HepG2 (cell line): ENCODE measurements around the gene SAC3D1. TPM values are rescaled to one million over a fixed set of nuclear protein-coding genes. Genes with fewer than 3 reads are reported as not detected.

ENCODE experiments used
- ATAC-seq: fragments of 200-7000 bp; cut with Tn5 transposase; 3 replicates; pipeline ENCODE4 v1.9.1; 2020; ENCODE audit warnings: mild to moderate bottlenecking, moderate library complexity
- BruUV-seq: library from RNA; stranded (reverse); fragments of 400-500 nt; replicated peaks from 2 replicates; lab custom pipeline; 2021; lab: Mats Ljungman, UMichigan
- CTCF ChIA-PET: fragments of 300-600 bp; formaldehyde crosslinking; extraction: SDS; loops from one replicate; lab custom pipeline; 2021; ENCODE audit warnings: low total read pairs, inconsistent platforms, low intra/inter-chr PET ratio; lab: Yijun Ruan, JAX
- POLR2A ChIA-PET: fragments of 350-600 bp; sonication (Branson Sonifier 250); formaldehyde crosslinking; loops from one replicate; lab custom pipeline; 2020; ENCODE audit warnings: antibody characterized with exemption, inconsistent platforms; lab: Yijun Ruan, JAX
- DNase-seq: peaks from one replicate; pipeline ENCODE4 v3.0.0-alpha.2; 2015; ENCODE audit warnings: low spot score
- FAIRE-seq: peaks from 3 replicates; lab custom pipeline; 2011; peaks lifted over from hg19 to GRCh38; lab: Jason Lieb, UNC
- H2AFZ ChIP-seq: one replicate; pipeline ENCODE4 v1.6.1; 2011; ENCODE audit warnings: low read length, inconsistent platforms
- H3K27ac ChIP-seq: fragments of 300-600 bp; 3 replicates; pipeline ENCODE4 v1.8.0; 2011; ENCODE audit warnings: mixed run types, mild to moderate bottlenecking, mixed read lengths, low read length, inconsistent platforms; ENCODE audit not compliant: insufficient read depth; ENCODE audit errors: extremely low read length
- H3K27me3 ChIP-seq, 2 experiments: fragments of 200-600 bp in 1 of 2; 2 replicates in 1 of 2; 3 replicates in 1 of 2; pipeline versions ENCODE4 v1.6.0 to v1.8.0; 2011; ENCODE audit warnings: low read length in 2 of 2, mild to moderate bottlenecking in 2 of 2, moderate library complexity in 2 of 2, inconsistent platforms in 1 of 2; ENCODE audit not compliant: insufficient read depth in 2 of 2, control insufficient read depth in 1 of 2
- H3K36me3 ChIP-seq, 2 experiments: fragments of 200-600 bp in 1 of 2; replicated peaks in 1 of 2; 2 replicates in 1 of 2; 3 replicates in 1 of 2; pipeline versions ENCODE4 v1.5.1 to v1.8.0; 2011; ENCODE audit warnings: low read length in 2 of 2, inconsistent platforms in 1 of 2; ENCODE audit not compliant: insufficient read depth in 2 of 2, control insufficient read depth in 1 of 2
- H3K4me1 ChIP-seq: 2 replicates; pipeline ENCODE4 v1.5.1; 2012; ENCODE audit warnings: low read length, inconsistent platforms; ENCODE audit not compliant: insufficient read depth
- H3K4me2 ChIP-seq: 2 replicates; pipeline ENCODE4 v1.6.0; 2011; ENCODE audit warnings: low read depth, low read length, inconsistent platforms
- H3K4me3 ChIP-seq, 3 experiments: fragments of 200-600 bp in 1 of 3; sonication (generic), shearing (Covaris generic) in 1 of 3; replicated peaks in 1 of 3; 2 replicates each; pipeline ENCODE4 v1.5.1; 2011 to 2016; ENCODE audit warnings: low read length in 3 of 3, inconsistent platforms in 2 of 3, low read depth in 2 of 3, mild to moderate bottlenecking in 2 of 3, control low read depth in 1 of 3, mixed read lengths in 1 of 3; ENCODE audit not compliant: insufficient read depth in 1 of 3
- H3K79me2 ChIP-seq: one replicate; pipeline ENCODE4 v1.6.1; 2011; ENCODE audit warnings: low read length, inconsistent platforms; ENCODE audit not compliant: insufficient read depth
- H3K9ac ChIP-seq: 2 replicates; pipeline ENCODE4 v1.6.0; 2011; ENCODE audit warnings: mild to moderate bottlenecking, low read depth, low read length, inconsistent platforms; ENCODE audit not compliant: insufficient read depth
- H3K9me3 ChIP-seq: 2 replicates; pipeline ENCODE4 v1.5.1; 2012; ENCODE audit warnings: mild to moderate bottlenecking, low read length
- H4K20me1 ChIP-seq: 2 replicates; pipeline ENCODE4 v1.6.0; 2011; ENCODE audit warnings: inconsistent platforms, mild to moderate bottlenecking, low read length, moderate library complexity; ENCODE audit not compliant: insufficient read depth
- ARID4A ChIP-seq: sonication (generic); formaldehyde crosslinking; IDR thresholded peaks from 2 replicates; pipeline ENCODE4 v1.5.0; 2020; ENCODE audit warnings: mild to moderate bottlenecking, missing genetic modification reagents, borderline replicate concordance
- GMEB2 ChIP-seq: IDR thresholded peaks from 2 replicates; pipeline ENCODE4 v1.6.1; 2016; ENCODE audit warnings: missing biosample characterization, missing genetic modification reagents, low read depth
- JUND ChIP-seq: sonication (generic); formaldehyde crosslinking; IDR thresholded peaks from 2 replicates; pipeline ENCODE4 v1.8.0; 2022; ENCODE audit warnings: mild to moderate bottlenecking, missing genetic modification reagents
- LRRFIP1 ChIP-seq: sonication (generic); formaldehyde crosslinking; conservative IDR thresholded peaks from 2 replicates; pipeline ENCODE4 v1.4.0; 2020; ENCODE audit warnings: missing genetic modification reagents
- NFKBIZ ChIP-seq: IDR thresholded peaks from 2 replicates; pipeline ENCODE4 v1.6.1; 2018; ENCODE audit warnings: missing genetic modification reagents, missing compliant biosample characterization
- ZNF296 ChIP-seq: sonication (generic); formaldehyde crosslinking; conservative IDR thresholded peaks from 2 replicates; pipeline ENCODE4 v1.5.0; 2020; ENCODE audit warnings: mild to moderate bottlenecking, missing genetic modification reagents
- ZNF329 ChIP-seq: sonication (generic); formaldehyde crosslinking; IDR thresholded peaks from 2 replicates; pipeline ENCODE4 v1.9.0; 2021; ENCODE audit warnings: low read depth, mild to moderate bottlenecking, missing genetic modification reagents
- ZNF576 ChIP-seq: sonication (generic); formaldehyde crosslinking; IDR thresholded peaks from 2 replicates; pipeline ENCODE4 v1.4.0; 2020; ENCODE audit warnings: mild to moderate bottlenecking, missing genetic modification reagents
- WGBS: methylation state at CpG from one replicate; pipeline ENCODE4 v1.1.6; 2017; ENCODE audit warnings: low lambda C conversion rate; 5-methylcytosine and 5-hydroxymethylcytosine counted together
- in situ Hi-C: cut with HindIII; loops from 2 replicates; pipeline ENCODE4 v1.10.0; 2017; ENCODE audit warnings: low pct_unique_long_range_greater_than_20kb; ENCODE audit not compliant: extremely low pct_ligation_motif_present
- intact Hi-C: fragments of 100-400 bp; cut with micrococcal nuclease; formaldehyde crosslinking; loops from one replicate; pipeline ENCODE4 v1.10.0; 2022; ENCODE audit not compliant: unreplicated experiment
- polyA plus RNA-seq, 8 experiments: library from polyadenylated mRNA; depleted of rRNA in 3 of 8; stranded (reverse) in 7 of 8; unstranded in 1 of 8; fragments of >200 nt; fragmentation: Illumina TruSeq in 4 of 8; extraction: Trizol in 4 of 8; gene quantifications; 2 replicates each; pipeline versions ENCODE4 v1.2.1 to v1.2.3, GENCODE V29; 2011 to 2016; ENCODE audit warnings: low read depth in 4 of 8, missing spikeins in 1 of 8, mixed read lengths in 1 of 8; ENCODE audit not compliant: insufficient read depth in 1 of 8
- total RNA-seq, 5 experiments: library from RNA; depleted of rRNA; stranded (reverse); fragments of >200 nt; fragmentation: Illumina TruSeq; extraction: Trizol; gene quantifications; 2 replicates each; pipeline ENCODE4 v1.2.3, GENCODE V29; 2016; ENCODE audit warnings: low read depth in 1 of 5
- TF ChIP-seq, protein P1 (sequence below): sonication (generic); formaldehyde crosslinking; IDR thresholded peaks from 2 replicates; pipeline ENCODE4 v1.5.0; 2020; ENCODE audit warnings: missing genetic modification reagents, mild to moderate bottlenecking, borderline replicate concordance
- TF ChIP-seq, protein P2 (sequence below): sonication (generic); formaldehyde crosslinking; IDR thresholded peaks from 2 replicates; pipeline ENCODE4 v1.4.0; 2020; ENCODE audit warnings: mild to moderate bottlenecking, missing genetic modification reagents

The SAC3D1 gene
- total and polyA plus RNA-seq, 2 of the 13 experiments (the other 11 are each of a cell fraction or from before 2014, with no cell fraction given) = 7.4 to 36.3 TPM

DNA sequence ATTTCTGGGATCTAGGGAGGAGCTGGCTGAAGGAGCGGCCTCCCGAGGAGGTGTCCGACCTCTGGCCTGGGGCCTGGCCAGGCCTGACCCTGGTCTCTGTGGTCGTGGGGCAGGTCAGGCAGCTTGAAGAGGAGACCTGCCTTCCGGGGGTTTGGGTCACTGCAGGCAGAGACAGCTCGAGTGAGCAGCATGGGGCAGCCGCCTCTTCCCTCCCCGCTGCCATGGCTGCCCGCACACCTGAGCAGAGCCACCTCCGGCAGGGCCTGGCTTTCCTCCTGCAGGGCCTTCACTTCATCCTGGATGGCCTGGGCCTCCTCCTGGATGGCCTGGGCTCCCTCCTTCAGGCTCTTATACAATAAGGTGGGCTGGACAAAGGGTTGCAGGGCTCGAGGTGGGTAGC, 25.3 kb downstream of the SAC3D1 start (continued):
- TF ChIP-seq JUND (CRISPR knock-in tag) (0 out of 2 replicates have a peak, but pooled peaks have one; percentile 37), GMEB2 (CRISPR knock-in tag) (no peak), ZNF296 (CRISPR knock-in tag) (0 out of 2 replicates have a peak, but pooled peaks have one; percentile 37), ZNF576 (CRISPR knock-in tag) (no peak), NFKBIZ (CRISPR knock-in tag) (no peak)
- TF ChIP-seq, protein P1, sequence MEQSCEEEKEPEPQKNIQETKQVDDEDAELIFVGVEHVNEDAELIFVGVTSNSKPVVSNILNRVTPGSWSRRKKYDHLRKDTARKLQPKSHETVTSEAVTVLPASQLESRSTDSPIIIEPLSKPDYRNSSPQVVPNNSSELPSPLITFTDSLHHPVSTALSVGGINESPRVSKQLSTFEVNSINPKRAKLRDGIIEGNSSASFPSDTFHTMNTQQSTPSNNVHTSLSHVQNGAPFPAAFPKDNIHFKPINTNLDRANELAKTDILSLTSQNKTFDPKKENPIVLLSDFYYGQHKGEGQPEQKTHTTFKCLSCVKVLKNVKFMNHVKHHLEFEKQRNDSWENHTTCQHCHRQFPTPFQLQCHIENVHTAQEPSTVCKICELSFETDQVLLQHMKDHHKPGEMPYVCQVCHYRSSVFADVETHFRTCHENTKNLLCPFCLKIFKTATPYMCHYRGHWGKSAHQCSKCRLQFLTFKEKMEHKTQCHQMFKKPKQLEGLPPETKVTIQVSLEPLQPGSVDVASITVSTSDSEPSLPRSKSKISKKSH (CRISPR knock-in tag) = 0 out of 2 replicates have a peak, but pooled peaks have one; percentile 59

DNA sequence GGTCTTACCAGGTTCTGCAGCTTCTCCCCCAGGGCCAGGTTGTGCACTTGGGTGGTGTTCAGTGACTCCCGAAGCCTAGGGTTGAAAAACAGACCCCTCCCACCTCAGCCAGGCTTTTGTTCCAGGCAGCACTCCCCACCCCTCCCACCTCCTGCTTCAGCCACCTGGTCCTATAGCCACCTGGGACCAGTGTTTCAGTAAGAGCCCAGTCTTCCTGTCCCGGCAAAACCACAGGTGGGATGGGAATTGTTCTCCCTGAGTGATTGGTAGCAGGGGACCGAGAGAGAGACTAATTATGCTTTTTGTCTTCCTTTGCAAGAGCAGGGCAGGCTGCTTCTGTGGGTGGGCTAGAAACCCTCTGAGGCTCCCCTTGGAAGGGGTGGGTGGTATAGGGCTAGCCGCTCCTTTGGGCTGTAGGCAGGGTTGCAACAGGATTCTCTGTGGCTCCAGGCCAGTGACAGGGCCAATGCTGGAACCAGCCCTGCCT, 25.8 kb downstream of the SAC3D1 start:
- peak overlapping the region; percentile 87 for H3K4me2 ChIP-seq
- FAIRE-seq = peak; percentile 8
- H3K9me3 ChIP-seq = no peaks in the 10 kb centered on the region
- no peaks in the 10 kb centered on the region for H3K27me3 ChIP-seq
- ChIA-PET CTCF (no interaction called here), POLR2A (interaction anchor here (1.2 to 2.2 kb wide), 11 partner anchors 9 to 356 kb away, joined by 4 to 10 read pairs (median 5); partner anchors contain the start of genes ARL2, NEAT1, SAC3D1 and TM7SF2)
- no peak for DNase-seq
- H3K4me1 ChIP-seq = peaks cover 39% of the 10 kb centered on the region
- no peaks in the 10 kb centered on the region for H3K36me3 ChIP-seq
- ATAC-seq = peak; percentile 26
- peak overlapping the region; percentile 74 for H3K9ac ChIP-seq
- H3K4me3 ChIP-seq = peak overlapping the region; percentile 65 to 79 (median 67)
- intact Hi-C loops = no loop called here
- no peak overlapping the region for H2AFZ ChIP-seq
- H3K27ac ChIP-seq = peak overlapping the region; percentile 59
- BruUV-seq = no TSS peak
- WGBS = 36% methylated on average over 3 of the region's 4 CpGs
- in situ Hi-C loops = loop anchor here (5.0 kb wide), 1 partner anchor 40 kb away; the partner anchor contains the start of gene SNX15
- no peaks in the 10 kb centered on the region for H4K20me1 ChIP-seq
- no peaks in the 10 kb centered on the region for H3K79me2 ChIP-seq
- TF ChIP-seq, protein P2, sequence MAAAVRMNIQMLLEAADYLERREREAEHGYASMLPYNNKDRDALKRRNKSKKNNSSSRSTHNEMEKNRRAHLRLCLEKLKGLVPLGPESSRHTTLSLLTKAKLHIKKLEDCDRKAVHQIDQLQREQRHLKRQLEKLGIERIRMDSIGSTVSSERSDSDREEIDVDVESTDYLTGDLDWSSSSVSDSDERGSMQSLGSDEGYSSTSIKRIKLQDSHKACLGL = 0 out of 2 replicates have a peak, but pooled peaks have one; percentile 31
- TF ChIP-seq LRRFIP1 (CRISPR knock-in tag) (no peak), ZNF329 (0 out of 2 replicates have a peak, but pooled peaks have one; percentile 29), ARID4A (CRISPR knock-in tag) (0 out of 2 replicates have a peak, but pooled peaks have one; percentile 15)
